GM23338 (cell line): ENCODE measurements around the gene THADA. TPM values are rescaled to one million over a fixed set of nuclear protein-coding genes. Genes with fewer than 3 reads are reported as not detected.

Experiments used
- ATAC-seq: fragments of 200-7000 bp; cut with Tn5 transposase; 3 replicates; pipeline ENCODE4 v1.9.1; 2020
- DNase-seq: peaks from one replicate; pipeline ENCODE4 v3.0.0-alpha.2; 2015; ENCODE audit warnings: low spot score
- H2AFZ ChIP-seq: fragments of 200-600 bp; sonication (generic); 2 replicates; pipeline ENCODE4 v1.8.0; 2016; ENCODE audit warnings: antibody characterized with exemption, mild to moderate bottlenecking, moderate library complexity
- H3F3A ChIP-seq: fragments of 200-600 bp; sonication (generic); replicated peaks from 2 replicates; pipeline ENCODE4 v1.8.0; 2017; ENCODE audit warnings: antibody characterized with exemption, mixed run types, low read depth
- H3K27ac ChIP-seq: fragments of 200-600 bp; sonication (generic); 2 replicates; pipeline ENCODE4 v1.6.1; 2016; ENCODE audit warnings: low read depth
- H3K27me3 ChIP-seq: fragments of 200-600 bp; sonication (generic); 2 replicates; pipeline ENCODE4 v1.8.0; 2016; ENCODE audit warnings: mild to moderate bottlenecking, mixed run types, moderate library complexity; ENCODE audit not compliant: insufficient read depth
- H3K36me3 ChIP-seq: fragments of 200-600 bp; sonication (generic); 2 replicates; pipeline ENCODE4 v1.8.0; 2016; ENCODE audit warnings: mild to moderate bottlenecking; ENCODE audit not compliant: insufficient read depth
- H3K4me1 ChIP-seq: fragments of 200-600 bp; sonication (generic); 2 replicates; pipeline ENCODE4 v1.8.0; 2016; ENCODE audit warnings: mild to moderate bottlenecking, moderate library complexity; ENCODE audit not compliant: insufficient read depth
- H3K4me2 ChIP-seq: fragments of 200-600 bp; sonication (generic); 2 replicates; pipeline ENCODE4 v1.7.1; 2017; ENCODE audit warnings: mixed run types
- H3K4me3 ChIP-seq: fragments of 200-600 bp; sonication (generic); 2 replicates; pipeline ENCODE4 v1.6.1; 2016; ENCODE audit warnings: mixed run types
- H3K79me2 ChIP-seq: fragments of 200-600 bp; sonication (generic); replicated peaks from 2 replicates; pipeline ENCODE4 v1.8.0; 2017; ENCODE audit warnings: mild to moderate bottlenecking; ENCODE audit not compliant: insufficient read depth
- H3K9me2 ChIP-seq: fragments of 200-600 bp; sonication (generic); 2 replicates; pipeline ENCODE4 v1.8.0; 2017; ENCODE audit not compliant: insufficient read depth
- H4K20me1 ChIP-seq: fragments of 200-600 bp; sonication (generic); replicated peaks from 2 replicates; pipeline ENCODE4 v1.8.0; 2017; ENCODE audit warnings: mild to moderate bottlenecking; ENCODE audit not compliant: insufficient read depth
- H3K27ac Mint-ChIP-seq: 2 replicates; pipeline ENCODE4 v1.8.0; 2020; ENCODE audit warnings: inconsistent platforms, mild to moderate bottlenecking, moderate library complexity, mixed read lengths
- H3K27me3 Mint-ChIP-seq: 3 replicates; pipeline ENCODE4 v1.8.0; 2022; ENCODE audit warnings: low read depth, mild to moderate bottlenecking, moderate library complexity, mixed read lengths, inconsistent platforms; ENCODE audit not compliant: insufficient read depth, poor library complexity
- H3K36me3 Mint-ChIP-seq: 3 replicates; pipeline ENCODE4 v1.8.0; 2021; ENCODE audit warnings: low read depth, mild to moderate bottlenecking, inconsistent platforms, moderate library complexity, mixed read lengths
- H3K4me1 Mint-ChIP-seq: 3 replicates; pipeline ENCODE4 v1.8.0; 2020; ENCODE audit warnings: mild to moderate bottlenecking, inconsistent platforms, mixed read lengths
- H3K4me3 Mint-ChIP-seq: 3 replicates; pipeline ENCODE4 v1.8.0; 2021; ENCODE audit warnings: moderate library complexity, mild to moderate bottlenecking, inconsistent platforms, mixed read lengths
- H3K9me3 Mint-ChIP-seq: 3 replicates; pipeline ENCODE4 v1.8.0; 2020; ENCODE audit warnings: moderate library complexity, mild to moderate bottlenecking, inconsistent platforms, mixed read lengths
- CREB1 ChIP-seq: fragments of 250-450 bp; sonication (Bioruptor Pico); IDR thresholded peaks from 2 replicates; pipeline ENCODE4 v1.5.0; 2020; ENCODE audit warnings: low read depth, mild to moderate bottlenecking, moderate library complexity
- ETS1 ChIP-seq: IDR thresholded peaks from 2 replicates; pipeline ENCODE4 v1.6.1; 2016; ENCODE audit warnings: antibody characterized with exemption
- EZH2 ChIP-seq: fragments of 200-600 bp; sonication (generic); IDR thresholded peaks from one replicate; pipeline ENCODE4 v1.8.0; 2017; ENCODE audit warnings: antibody characterized with exemption, mild to moderate bottlenecking, low read depth; ENCODE audit not compliant: unreplicated experiment
- EZH2phosphoT487 ChIP-seq: fragments of 200-600 bp; sonication (generic); IDR thresholded peaks from one replicate; pipeline ENCODE4 v1.8.1; 2018; ENCODE audit warnings: antibody characterized with exemption; ENCODE audit not compliant: unreplicated experiment
- JUNB ChIP-seq: IDR thresholded peaks from one replicate; pipeline ENCODE4 v1.6.1; 2016; ENCODE audit warnings: antibody characterized with exemption; ENCODE audit not compliant: unreplicated experiment
- NANOG ChIP-seq: IDR thresholded peaks from 2 replicates; pipeline ENCODE4 v1.6.1; 2016; ENCODE audit warnings: antibody characterized with exemption, borderline replicate concordance
- POLR2AphosphoS5 ChIP-seq: IDR thresholded peaks from 2 replicates; pipeline ENCODE4 v1.6.1; 2016; ENCODE audit warnings: antibody characterized with exemption, low read depth
- REST ChIP-seq: IDR thresholded peaks from one replicate; pipeline ENCODE4 v1.6.1; 2018; ENCODE audit warnings: antibody characterized with exemption; ENCODE audit not compliant: unreplicated experiment
- STAT1 ChIP-seq: IDR thresholded peaks from one replicate; pipeline ENCODE4 v1.6.1; 2016; ENCODE audit warnings: antibody characterized with exemption; ENCODE audit not compliant: unreplicated experiment
- ZNF114 ChIP-seq: fragments of 250-450 bp; sonication (Bioruptor Pico); IDR thresholded peaks from 2 replicates; pipeline ENCODE4 v1.5.0; 2020; ENCODE audit warnings: mild to moderate bottlenecking, moderate library complexity
- ZNF331 ChIP-seq: fragments of 250-450 bp; sonication (Bioruptor Pico); IDR thresholded peaks from 2 replicates; pipeline ENCODE4 v1.5.0; 2020; ENCODE audit warnings: low read depth, mild to moderate bottlenecking, moderate library complexity
- ZNF462 ChIP-seq: fragments of 250-450 bp; sonication (Bioruptor Pico); IDR thresholded peaks from 2 replicates; pipeline ENCODE4 v1.5.0; 2020; ENCODE audit warnings: mild to moderate bottlenecking, moderate library complexity
- polyA plus RNA-seq: library from polyadenylated mRNA; unstranded; fragments of >200 nt; fragmentation: Nextera tagmentation; extraction: Ambion mirVana; gene quantifications from 2 replicates; pipeline ENCODE4 v1.2.1, GENCODE V29; 2016
- total RNA-seq: library from RNA; depleted of rRNA; stranded (reverse); fragments of >200 nt; shearing (Covaris generic); gene quantifications from 2 replicates; pipeline ENCODE4 v1.2.3, GENCODE V29; 2014

THADA gene
- total and polyA plus RNA-seq, 2 experiments from 2014 or later, result 17.0 to 30.7 TPM

- TF ChIP-seq NANOG (no peak), JUNB (no peak), ETS1 (no peak), ZNF331 (CRISPR knock-in tag) (no peak)
Measured at GRCh38 chr2:43377327-43377726, 218.5 kb downstream of the THADA start (continued).

GRCh38 chr2:43376523-43377198 is 219.2 kb downstream of the THADA start:
- H3K9me2 ChIP-seq, result no peaks in the 10 kb centered on the region
- H3K27me3 ChIP-seq, result no peaks in the 10 kb centered on the region
- no peaks in the 10 kb centered on the region for H3K36me3 ChIP-seq
- H3K4me3 ChIP-seq, result no peak overlapping the region
- no peak overlapping the region for H2AFZ ChIP-seq
- no peaks in the 10 kb centered on the region for H3K36me3 Mint-ChIP-seq
- H3K27me3 Mint-ChIP-seq, result peaks cover 1% of the 10 kb centered on the region
- H3K4me2 ChIP-seq, result no peak overlapping the region
- H3F3A ChIP-seq, result no peaks in the 10 kb centered on the region
- no peaks in the 10 kb centered on the region for H3K79me2 ChIP-seq
- H3K27ac ChIP-seq, result no peak overlapping the region
- DNase-seq (no peak), ATAC-seq (peak; percentile 31; the same call in 2 of the 3 replicates)
- H4K20me1 ChIP-seq, result no peaks in the 10 kb centered on the region
- H3K4me1 Mint-ChIP-seq, result peaks cover 5% of the 10 kb centered on the region; the same call in 2 of the 3 replicates
- H3K4me1 ChIP-seq, result peaks cover 6% of the 10 kb centered on the region; the same call in 1 of the 2 replicates
- no peak overlapping the region for H3K27ac Mint-ChIP-seq
- no peak overlapping the region for H3K4me3 Mint-ChIP-seq
- no peaks in the 10 kb centered on the region for H3K9me3 Mint-ChIP-seq
- TF ChIP-seq EZH2phosphoT487 (no peak), EZH2 (no peak), STAT1 (no peak), REST (no peak), ZNF462 (CRISPR knock-in tag) (no peak), ZNF114 (CRISPR knock-in tag) (no peak), JUNB (no peak), CREB1 (CRISPR knock-in tag) (no peak), POLR2AphosphoS5 (no peak), ETS1 (no peak), ZNF331 (CRISPR knock-in tag) (no peak), NANOG (no peak)
